ENCODE data around the gene ARL14EP. TPM values are rescaled to one million over a fixed set of nuclear protein-coding genes. Genes with fewer than 3 reads are reported as not detected.

Gene ARL14EP
- total RNA-seq, 4 donors from 2014 or later = 10.8 to 17.2 (median 14.6) TPM

Other genes starting within 250 kb of the ARL14EP start
- not detected for gene FSHB, start 92.1 kb upstream of the ARL14EP start, total RNA-seq